Stimulated activated CD8-positive, alpha-beta memory T cell treated with anti-CD3 and anti-CD28 coated beads, Interleukin-15, amount 100 ng/mL, for 1 hour (primary cell): ENCODE measurements around the gene LSAMP.

Experiments
- DNase-seq: peaks from one replicate; pipeline ENCODE4 v3.0.0-alpha.2; 2020; ENCODE audit warnings: low read depth

The LSAMP gene

DNA sequence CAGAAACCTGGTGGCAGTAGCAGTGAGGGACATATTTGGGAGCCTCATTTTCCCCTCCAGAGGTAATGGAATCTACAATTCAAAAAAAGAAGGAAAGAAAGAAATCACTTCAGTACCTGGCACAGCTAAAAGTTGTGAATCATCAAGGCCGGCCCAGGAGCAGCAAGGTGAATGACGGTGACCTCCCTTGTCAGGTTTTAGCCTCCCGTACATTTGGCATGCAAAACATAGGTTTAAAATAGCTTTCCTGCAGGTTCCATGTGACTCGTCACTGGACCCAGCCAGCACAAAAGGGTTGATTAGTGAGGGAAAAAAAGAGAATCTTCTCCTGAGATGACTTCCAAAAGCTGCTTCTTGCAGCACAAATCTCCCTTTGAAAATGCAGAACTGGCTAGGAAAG lies 394.2 kb downstream of the LSAMP start:
- DNase-seq, result no peak

DNA sequence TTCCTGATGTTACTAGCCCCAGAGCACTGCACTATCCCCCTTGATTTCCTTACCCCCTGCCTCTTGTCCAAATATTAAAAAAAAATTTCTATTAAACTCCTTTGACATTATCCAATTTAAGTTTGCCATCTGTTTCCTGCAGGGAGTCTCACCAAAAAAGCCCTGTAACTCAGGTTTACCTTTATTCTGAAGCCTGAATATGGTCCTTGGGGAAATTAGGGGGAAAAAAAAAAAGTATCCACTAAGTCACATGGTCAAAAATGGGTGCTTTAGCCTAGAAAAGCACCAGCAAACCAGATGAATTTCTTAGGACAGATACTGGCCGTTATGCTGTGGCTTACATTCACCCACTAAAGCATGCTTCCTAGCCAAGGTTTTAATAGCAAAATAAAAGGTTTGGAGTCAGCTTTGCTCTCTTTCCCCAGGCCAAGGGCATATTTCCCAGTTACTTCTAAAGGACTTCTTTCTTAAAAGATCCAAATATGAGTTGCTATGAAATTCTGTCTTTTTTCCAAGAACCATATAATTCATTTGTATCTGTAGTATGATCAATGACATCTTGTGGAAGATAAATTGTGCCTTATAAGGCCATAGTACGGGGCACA lies 394.9 kb downstream of the LSAMP start:
- no peak for DNase-seq

DNA sequence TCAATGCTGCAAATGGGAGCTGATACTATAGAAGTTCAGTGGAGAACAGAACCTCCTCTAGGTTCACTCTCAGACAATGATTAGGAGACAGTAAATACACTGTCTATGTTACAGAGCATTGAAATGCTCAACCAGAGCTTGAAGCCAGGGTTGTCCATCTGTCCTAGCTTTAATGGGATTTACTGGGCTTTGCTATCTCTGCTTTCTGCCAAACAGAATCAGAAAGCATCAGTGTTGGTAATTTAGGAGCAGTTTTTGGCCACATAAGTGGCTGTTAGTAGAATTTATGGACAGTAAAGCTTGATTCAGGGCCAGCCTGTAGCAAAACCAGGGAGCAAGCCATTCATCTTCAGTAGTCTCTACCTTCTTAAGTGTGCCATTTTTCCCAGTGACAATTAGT lies 396.3 kb downstream of the LSAMP start:
- DNase-seq, result no peak

DNA sequence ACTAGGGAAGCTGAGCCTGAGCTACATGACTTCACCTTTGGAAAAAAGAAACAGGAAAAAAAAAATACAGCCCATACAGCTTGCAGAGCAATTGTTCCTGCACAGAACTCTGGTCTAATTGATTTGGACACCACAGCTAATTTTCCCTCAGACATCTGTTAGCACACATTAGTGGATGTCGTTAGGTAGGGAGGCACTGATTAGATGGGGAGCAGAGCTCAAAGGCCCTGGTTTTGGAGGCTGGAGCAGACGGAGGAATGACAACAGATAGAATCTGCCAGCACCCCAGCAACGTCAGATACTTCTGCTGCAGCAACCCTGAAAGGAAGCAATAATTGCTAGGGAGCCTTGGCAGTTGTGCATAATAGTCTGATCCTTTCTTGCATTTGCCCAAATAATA lies 398.9 kb downstream of the LSAMP start:
- no peak for DNase-seq

DNA sequence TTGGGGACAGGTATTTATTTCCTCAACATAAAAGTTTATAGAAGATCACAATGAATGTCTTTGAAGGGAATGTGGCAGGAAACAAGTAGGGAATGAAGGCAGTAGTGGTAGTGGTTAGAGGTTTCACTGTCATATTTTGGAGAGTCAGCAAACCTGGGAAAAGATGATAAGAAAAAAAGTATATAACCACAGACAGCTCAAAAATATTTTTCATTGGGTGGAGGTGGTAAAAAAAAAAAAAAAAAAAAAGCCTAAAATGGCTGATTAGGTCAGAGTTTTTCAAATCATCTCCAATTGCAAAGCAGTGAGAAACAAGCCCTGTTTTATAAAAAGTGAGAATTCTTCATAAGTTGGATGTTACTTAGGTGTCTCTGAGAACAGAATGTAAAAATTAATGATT lies 400.0 kb downstream of the LSAMP start:
- no peak for DNase-seq

DNA sequence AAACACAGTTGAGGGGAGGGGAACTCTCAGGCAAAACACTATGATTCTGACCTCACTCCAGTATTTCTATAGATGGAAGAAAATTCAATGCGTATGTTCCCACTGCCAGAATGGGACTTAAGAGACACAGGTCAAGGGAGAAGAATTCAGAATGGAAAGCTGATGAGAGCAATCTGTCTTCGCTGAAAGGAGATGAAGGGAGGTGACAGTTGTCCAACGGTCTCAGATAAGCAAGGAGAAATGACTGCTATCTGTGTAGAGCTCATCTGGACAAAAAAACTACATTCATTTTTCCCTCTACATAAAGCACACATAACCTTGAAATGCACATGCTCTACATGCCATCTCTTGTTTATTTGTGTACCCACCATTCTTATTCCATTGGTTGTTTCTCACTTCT lies 405.1 kb downstream of the LSAMP start:
- no peak for DNase-seq

DNA sequence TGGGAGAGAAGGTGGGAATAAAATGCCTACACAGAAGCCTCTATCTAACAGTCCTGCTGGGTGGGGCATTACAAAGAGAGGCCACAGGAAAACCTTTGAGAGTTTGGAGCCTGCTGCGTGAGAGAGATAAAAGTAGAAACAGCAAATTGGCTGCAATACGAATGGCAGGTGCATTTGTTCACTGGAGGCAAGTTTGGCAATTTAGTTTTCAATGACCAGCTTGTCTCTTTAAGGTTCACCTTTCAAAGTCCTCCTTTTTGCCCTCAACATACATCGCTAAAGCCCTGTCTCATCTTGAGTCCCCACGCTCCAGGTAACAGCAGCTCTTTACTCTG lies 405.7 kb downstream of the LSAMP start:
- no peak for DNase-seq

DNA sequence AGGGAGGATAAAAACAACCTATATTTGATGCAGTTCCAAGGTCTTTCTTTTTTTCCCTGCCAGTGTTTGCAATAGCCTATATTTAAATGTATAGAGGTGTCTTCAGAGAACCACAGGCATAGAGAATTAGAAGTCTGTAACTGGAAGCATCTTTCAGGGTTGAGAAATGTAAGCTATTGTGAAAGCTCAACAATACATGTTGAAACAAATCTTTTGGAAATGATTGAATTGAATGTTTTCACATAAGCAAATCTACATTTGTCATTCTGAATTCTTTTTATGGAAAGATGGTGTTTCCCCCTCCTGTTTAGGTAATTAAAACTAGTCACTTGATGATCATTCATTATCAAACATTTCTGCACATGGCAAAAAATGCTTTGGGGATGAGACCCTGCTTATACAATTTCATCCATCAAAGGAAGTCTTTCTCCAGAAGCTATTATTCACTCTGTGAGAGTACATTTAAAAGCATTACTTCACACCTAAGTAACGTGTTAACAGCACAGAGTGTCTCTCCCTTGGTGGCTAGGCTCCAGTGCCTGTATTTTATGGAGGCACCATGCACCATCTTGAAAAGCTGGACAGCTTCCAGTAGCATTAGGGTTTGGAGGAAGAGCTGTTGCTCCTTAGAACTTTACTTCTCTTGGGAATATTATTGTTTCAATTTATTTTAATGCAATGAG lies 406.2 kb downstream of the LSAMP start:
- no peak for DNase-seq

DNA sequence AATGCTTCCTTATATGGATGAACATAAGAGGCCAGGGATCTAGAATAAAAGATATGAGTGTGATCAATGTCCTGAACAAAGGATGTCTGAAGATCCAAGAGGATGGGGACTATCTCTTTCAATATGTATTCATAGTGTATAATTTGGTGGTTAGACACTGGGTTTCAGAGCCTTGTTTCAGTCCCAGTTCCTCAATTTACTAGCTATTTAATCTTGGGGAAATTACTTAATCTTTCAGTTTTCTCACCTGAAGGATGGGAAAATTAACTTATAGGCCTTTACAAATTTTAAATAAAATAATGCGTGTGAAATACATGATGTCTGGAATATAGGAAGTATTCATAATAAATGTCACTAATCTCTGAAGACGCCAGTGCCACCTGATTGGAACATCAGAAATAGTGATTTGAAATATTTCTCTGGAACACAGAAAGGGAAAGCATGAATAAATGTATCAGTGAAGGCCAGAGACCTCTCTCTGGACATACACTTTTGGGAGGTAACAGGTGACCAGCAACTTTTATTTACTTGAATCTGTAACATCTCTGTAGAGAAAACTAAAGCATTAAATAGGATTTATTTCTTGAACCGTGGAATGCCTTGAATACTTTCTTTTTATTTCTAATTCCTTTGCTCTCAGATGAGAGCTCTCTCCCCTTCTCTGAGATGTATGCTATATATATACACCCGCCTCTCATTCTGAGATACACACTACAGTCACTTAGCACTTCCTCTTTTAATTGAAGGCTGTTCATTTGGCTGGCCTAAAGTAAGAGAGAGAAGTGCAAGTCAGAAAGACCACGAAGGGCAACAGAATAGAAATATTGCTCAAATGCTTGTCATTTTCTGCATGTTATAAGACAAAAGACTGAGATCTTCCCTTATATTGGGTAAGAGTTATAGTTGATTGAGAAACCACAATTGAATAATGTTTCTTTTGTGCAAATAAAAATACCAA lies 407.1 kb downstream of the LSAMP start:
- DNase-seq, result no peak

DNA sequence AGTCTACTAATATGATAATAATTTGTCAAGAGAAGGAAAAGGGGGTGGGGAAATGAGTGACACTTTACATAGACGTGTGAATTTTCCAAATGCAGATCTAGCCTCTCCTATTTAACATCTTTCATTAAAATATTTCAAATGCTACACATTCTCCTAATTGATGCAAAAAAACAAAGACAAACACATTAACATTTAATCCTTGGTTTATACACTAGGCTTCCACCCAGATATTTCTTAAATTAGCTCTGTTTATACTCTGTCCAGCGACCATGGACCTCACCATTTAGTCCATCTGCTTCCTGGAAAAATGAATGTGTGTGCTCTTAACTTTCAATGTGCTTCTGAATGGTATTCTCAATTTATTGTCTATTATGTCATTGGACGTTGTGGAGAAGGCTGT lies 409.9 kb downstream of the LSAMP start:
- DNase-seq, result no peak

DNA sequence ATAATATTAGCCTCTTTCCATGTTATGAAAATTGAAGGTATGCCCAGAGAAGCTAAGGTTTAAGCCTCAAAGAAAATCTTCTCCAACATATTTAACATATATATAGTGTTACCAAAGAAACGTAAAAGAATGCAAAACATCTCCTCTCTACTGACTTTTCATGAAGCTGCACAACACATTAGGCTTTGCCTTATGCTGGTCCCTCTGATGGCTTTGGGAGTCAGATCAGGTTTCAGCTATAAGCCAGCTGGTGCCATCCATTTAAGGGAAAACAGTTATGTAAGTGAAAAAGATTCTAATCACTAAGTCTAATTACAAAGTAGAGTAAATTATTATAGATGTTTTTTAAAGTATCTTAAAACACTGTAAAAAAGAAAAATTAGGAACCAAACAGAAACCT lies 410.5 kb downstream of the LSAMP start:
- no peak for DNase-seq

DNA sequence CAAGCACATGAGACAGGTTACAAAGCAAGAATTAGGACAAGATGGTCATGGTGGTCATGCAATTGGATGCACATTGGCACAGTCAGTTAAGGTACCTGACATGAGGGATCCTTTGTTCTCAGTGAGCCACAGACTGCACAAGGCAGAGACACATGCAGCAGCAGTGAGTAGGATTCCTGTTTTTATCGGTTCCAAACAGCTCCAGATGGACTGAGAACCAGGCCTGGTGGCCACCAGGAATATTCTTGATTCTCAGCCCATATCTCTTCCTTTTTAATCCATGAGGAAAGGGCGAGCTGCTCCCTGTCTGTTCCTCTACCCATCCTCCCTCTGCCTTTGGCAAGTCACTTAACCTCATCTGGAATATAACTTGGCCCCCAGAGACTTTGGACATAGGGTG lies 411.2 kb downstream of the LSAMP start:
- no peak for DNase-seq

DNA sequence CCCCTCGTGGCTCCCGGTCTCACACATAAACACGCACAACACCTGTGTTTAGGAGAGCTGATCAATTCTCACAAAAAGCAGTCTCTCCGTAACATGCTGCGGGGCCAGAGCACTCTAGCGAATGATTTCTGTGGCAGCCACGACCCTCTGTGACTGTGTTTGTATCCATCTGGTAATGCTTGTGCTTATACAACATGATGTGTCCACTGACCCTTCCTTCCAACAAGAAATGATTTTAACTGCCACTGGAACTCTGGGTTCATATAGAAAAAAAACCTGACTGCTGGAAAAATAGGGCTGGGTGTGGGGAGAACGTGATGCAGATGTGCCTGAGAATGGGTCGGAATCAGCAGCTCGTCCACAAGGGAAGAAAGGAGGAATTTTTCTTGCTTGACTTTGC lies 411.8 kb downstream of the LSAMP start:
- DNase-seq, result no peak

DNA sequence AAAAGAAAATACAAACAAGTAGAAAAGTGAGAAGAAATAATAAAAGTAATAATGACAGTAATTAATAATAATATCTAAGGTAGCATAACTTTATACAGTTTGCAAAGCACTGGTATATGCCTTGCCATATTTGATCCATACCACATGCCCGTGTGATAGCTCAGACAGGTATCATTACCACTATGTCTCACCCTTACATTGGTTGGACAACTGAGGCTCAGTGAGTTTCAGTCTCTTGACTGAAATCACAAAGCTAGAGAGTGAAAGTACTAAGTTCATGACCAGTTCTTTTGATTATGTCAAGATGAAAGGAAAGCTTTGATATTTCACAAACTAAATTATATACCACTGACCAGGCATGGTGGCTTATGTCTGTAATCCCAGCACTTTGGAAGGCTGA lies 413.1 kb downstream of the LSAMP start:
- no peak for DNase-seq

DNA sequence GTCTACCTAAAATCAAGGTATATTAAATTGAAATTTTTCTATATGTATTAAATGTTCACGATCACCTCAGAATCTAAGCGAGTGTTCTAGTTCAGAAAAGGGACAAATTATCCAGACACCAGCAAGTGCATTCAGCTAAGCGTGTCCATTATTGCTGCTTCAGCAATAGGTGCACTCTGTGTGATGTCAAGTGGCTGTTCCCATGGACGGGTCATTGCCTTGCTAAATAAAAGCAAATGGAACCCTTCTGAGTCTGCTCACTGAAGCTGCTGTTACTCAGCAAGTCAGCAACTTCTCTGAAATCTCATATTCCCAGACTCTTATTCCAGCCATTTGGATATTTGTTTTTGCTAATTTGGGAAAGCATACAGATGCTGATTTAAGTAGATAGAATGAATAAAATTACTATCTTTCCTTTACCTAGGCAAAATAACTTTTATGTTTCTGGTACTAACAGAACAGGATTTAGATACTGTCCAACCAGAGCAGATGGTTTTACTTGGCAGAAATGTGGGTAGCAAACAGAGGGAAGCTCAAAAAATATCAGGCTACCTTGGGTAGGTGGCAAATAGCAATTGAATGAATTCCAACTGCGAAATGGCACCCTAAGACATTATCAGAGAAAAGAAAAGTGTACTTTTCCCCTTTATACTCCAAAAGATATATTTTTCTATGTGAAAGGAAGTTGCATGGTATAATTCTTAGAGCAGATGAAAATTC lies 415.0 kb downstream of the LSAMP start:
- DNase-seq, result no peak

DNA sequence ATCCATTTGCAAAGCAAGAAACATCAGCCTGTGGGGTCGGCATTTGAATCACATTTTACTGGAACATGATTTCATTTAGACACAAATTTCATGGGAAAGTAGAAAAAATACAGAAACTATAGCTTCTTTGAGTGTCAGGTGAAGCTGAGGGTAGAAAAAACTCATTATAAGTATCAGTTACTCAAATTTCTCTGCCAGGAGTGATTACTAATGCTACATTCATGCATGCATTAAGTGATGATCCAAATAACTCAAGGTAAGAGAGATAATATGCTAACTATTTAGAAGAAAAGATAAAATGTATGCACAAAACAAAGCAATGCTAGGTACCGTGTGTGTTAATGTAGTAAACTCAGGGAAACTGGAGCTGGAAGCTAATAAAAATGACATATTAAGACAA lies 416.0 kb downstream of the LSAMP start:
- DNase-seq, result no peak

DNA sequence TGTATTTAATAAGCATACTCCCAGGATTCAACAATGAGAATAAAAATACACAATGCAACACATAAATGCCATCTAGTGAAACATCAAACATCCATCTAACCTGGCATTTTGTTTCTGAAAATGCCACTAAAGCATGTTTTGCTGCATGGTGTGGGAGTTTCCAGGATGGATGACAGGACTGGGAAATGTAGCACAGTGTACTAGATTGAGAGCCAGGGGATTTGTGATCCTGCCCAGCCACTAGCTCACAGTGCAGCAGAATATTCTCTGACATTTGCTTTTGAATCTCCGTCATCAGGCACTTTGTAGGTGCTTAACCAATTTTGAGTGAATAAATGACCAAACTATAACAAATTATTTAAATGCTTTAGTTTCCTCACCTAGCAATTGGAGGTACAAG lies 417.1 kb downstream of the LSAMP start:
- DNase-seq, result no peak

DNA sequence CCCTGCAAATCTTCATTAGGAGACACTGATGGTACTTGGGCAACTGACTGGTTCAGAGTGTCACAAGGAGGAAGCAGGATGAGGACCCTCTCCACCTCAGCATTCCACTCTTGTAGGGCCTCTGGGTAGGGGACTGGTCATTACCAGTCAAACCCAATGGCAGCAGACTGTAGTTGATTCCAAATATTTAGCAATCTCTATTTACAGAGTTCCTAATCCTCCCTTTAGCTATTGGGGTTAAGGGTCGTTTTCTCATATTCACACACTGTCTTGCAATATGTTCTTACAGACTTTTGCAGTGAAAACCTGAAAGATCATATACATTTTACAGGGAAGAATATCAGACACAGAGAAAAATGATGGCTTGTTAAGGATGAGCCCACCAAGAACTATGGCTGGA lies 424.3 kb downstream of the LSAMP start:
- DNase-seq, result no peak

DNA sequence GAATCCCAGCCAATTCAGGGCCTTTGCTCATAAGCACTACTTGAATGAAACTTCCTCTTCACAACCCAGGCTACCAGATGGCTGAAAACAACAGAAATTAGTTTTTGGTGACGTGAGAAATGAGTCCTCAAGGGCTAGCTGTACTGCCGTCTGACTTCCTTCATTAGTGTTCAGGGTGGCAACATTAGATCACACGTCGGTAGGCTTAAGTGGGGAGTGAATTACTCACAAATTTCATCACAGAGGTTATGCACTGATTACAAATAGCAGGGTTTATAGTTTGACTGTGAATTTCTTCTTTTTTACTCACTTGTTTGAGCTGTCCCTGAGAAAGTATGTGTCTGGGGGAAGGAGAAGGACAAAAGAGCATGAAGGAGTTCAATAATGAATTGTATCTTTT lies 424.8 kb downstream of the LSAMP start:
- no peak for DNase-seq

DNA sequence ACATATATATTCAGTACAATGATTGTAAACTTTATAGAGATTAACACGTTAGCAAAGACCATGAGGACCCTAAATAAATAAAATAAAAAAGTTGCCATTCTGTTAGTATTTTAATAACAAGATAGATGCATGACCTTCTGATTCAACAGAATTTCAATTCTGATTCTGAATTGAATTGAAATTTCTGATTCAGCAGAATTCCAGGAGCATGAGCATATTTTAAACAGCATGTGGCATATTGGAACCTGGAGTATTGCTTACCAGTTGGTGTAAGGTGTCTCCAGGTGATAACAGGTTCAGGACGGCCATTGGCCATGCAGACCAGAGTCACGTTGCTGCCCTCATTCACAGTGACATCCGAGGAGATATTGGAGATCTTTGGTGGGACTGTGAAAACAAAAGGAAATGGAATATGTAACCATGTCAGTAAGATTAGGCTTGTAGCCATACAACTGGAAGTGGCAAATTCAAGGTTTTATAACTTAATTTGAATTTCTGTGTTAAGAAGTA lies 426.0 kb downstream of the LSAMP start:
- no peak for DNase-seq

DNA sequence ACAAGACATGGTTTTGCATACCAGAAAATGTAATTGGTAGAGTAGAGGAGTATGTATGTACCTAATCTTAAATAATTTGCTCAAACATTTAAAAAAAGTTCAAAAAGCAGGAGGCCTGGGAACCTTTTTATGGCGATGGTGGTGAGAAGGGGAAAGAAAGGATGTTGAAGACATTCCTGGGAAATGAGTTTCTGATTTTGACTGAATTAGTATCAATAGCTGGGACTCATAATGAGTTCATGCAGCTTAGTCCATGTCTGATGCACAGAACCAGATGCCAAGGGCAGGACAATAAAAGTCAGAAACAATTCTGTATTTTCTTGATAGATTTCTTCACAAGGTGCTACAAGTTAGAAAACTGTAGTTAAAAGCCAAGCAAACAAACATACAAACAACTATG lies 426.6 kb downstream of the LSAMP start:
- no peak for DNase-seq

DNA sequence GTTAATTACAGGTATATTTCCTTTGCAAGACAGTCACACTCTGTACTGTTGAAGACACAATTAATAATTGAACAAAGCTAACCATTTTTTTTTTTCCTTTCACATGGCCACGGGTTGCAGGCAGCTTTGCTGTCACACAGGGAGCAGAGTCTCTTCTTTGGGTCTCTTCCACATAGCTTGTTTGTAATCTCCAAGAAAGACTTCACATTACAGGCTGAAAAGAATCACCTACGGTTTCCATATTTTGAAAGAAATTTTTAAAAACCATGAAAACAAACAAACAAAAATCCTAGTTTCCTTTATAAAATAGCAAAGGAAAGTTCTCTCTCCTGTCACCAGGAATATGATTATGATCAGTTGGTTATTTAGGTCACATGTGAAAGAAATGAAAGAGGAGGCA lies 429.4 kb downstream of the LSAMP start:
- no peak for DNase-seq
